Activated naive CD4-positive, alpha-beta T cell treated with anti-CD3 and anti-CD28 coated beads, Interleukin-2, amount 10 ng/mL, durations not matched to agents 7 days and 5 days (primary cell): ENCODE data around the gene ZNF343.
"Not testable (repeated sequence)": the region's sequence is repeated elsewhere in the genome, so short reads cannot be mapped to it uniquely, and the experiment has no call there.

Experiments
- CTCF ChIA-PET: fragments of 350-600 bp; sonication (Branson Sonifier 250); formaldehyde crosslinking; loops from one replicate; lab custom pipeline; 2021; ENCODE audit warnings: antibody characterized with exemption; lab: Charles Lee
- DNase-seq: peaks from one replicate; pipeline ENCODE4 v3.0.0-alpha.2; 2020
- H3K27ac Mint-ChIP-seq: one replicate; pipeline ENCODE4 v1.8.0; 2021; ENCODE audit warnings: mild to moderate bottlenecking, moderate library complexity, mixed read lengths
- H3K27me3 Mint-ChIP-seq: one replicate; pipeline ENCODE4 v1.8.0; 2021; ENCODE audit warnings: mild to moderate bottlenecking, mixed read lengths
- H3K36me3 Mint-ChIP-seq: one replicate; pipeline ENCODE4 v1.8.0; 2021; ENCODE audit warnings: mixed read lengths
- H3K4me1 Mint-ChIP-seq: one replicate; pipeline ENCODE4 v1.8.0; 2021; ENCODE audit warnings: mixed read lengths
- H3K4me3 Mint-ChIP-seq: one replicate; pipeline ENCODE4 v1.8.0; 2021; ENCODE audit warnings: mild to moderate bottlenecking, moderate library complexity, mixed read lengths
- H3K9me3 Mint-ChIP-seq: one replicate; pipeline ENCODE4 v1.8.0; 2021; ENCODE audit warnings: mixed read lengths

ZNF343 gene

GRCh38 chr20:2509794-2510193, 1.1 kb upstream of the ZNF343 start:
- Mint-ChIP-seq H3K4me1 (peaks cover 22% of the 10 kb centered on the region), H3K27me3 (peaks cover 18% of the 10 kb centered on the region), H3K9me3 (no peaks in the 10 kb centered on the region), H3K36me3 (peaks cover 4% of the 10 kb centered on the region), H3K27ac (no peak overlapping the region), H3K4me3 (peak overlapping the region; percentile 23)
- DNase-seq, result no peak
- CTCF ChIA-PET, result interaction anchor here (8.8 kb wide), 1 partner anchor 12 kb away, joined by 82 read pairs; no protein-coding TSS in a partner anchor

GRCh38 chr20:2509468-2509781, 710 bp upstream of the ZNF343 start:
- peak overlapping the region; percentile 89 for H3K27ac Mint-ChIP-seq
- H3K4me3 Mint-ChIP-seq, result peak overlapping the region; percentile 98
- H3K36me3 Mint-ChIP-seq, result peaks cover 4% of the 10 kb centered on the region
- CTCF ChIA-PET, result interaction anchor here (8.8 kb wide), 1 partner anchor 13 kb away, joined by 82 read pairs; no protein-coding TSS in a partner anchor
- no peaks in the 10 kb centered on the region for H3K9me3 Mint-ChIP-seq
- H3K27me3 Mint-ChIP-seq, result peaks cover 15% of the 10 kb centered on the region
- no peak for DNase-seq
- peaks cover 22% of the 10 kb centered on the region for H3K4me1 Mint-ChIP-seq

GRCh38 chr20:2507875-2508630, 662 bp downstream of the ZNF343 start:
- peak overlapping the region; percentile 98 for H3K4me3 Mint-ChIP-seq
- no peak for DNase-seq
- peaks cover 22% of the 10 kb centered on the region for H3K4me1 Mint-ChIP-seq
- H3K36me3 Mint-ChIP-seq, result peaks cover 4% of the 10 kb centered on the region
- H3K9me3 Mint-ChIP-seq, result no peaks in the 10 kb centered on the region
- H3K27ac Mint-ChIP-seq, result peak overlapping the region; percentile 89
- H3K27me3 Mint-ChIP-seq, result peaks cover 15% of the 10 kb centered on the region
- CTCF ChIA-PET, result interaction anchor here (8.8 kb wide), 1 partner anchor 14 kb away, joined by 82 read pairs; no protein-coding TSS in a partner anchor

GRCh38 chr20:2507464-2507863, 1.3 kb downstream of the ZNF343 start:
- Mint-ChIP-seq H3K4me1 (peaks cover 22% of the 10 kb centered on the region), H3K36me3 (peaks cover 4% of the 10 kb centered on the region), H3K27ac (no peak overlapping the region), H3K9me3 (no peaks in the 10 kb centered on the region), H3K4me3 (peak overlapping the region; percentile 98), H3K27me3 (peaks cover 9% of the 10 kb centered on the region)
- no peak for DNase-seq
- CTCF ChIA-PET, result interaction anchor here (8.8 kb wide), 1 partner anchor 15 kb away, joined by 82 read pairs; no protein-coding TSS in a partner anchor

GRCh38 chr20:2506426-2506825, 2.3 kb downstream of the ZNF343 start:
- not testable (repeated sequence) for H3K27ac Mint-ChIP-seq, DNase-seq, H3K9me3 Mint-ChIP-seq, H3K4me3 Mint-ChIP-seq, H3K36me3 Mint-ChIP-seq, H3K27me3 Mint-ChIP-seq
- H3K4me1 Mint-ChIP-seq, result peaks cover 22% of the 10 kb centered on the region
- CTCF ChIA-PET, result interaction anchor here (8.8 kb wide), 1 partner anchor 16 kb away, joined by 82 read pairs; no protein-coding TSS in a partner anchor

- H3K27ac Mint-ChIP-seq, H3K9me3 Mint-ChIP-seq, H3K27me3 Mint-ChIP-seq, H3K4me3 Mint-ChIP-seq, DNase-seq: not testable (repeated sequence)
- CTCF ChIA-PET, result interaction anchor here (1.2 kb wide), 1 partner anchor 17 kb away, joined by 3 read pairs; no protein-coding TSS in a partner anchor
- peaks cover 13% of the 10 kb centered on the region for H3K36me3 Mint-ChIP-seq
- peaks cover 21% of the 10 kb centered on the region for H3K4me1 Mint-ChIP-seq
These were observed 3.9 kb downstream of the ZNF343 start for GRCh38 chr20:2504803-2505202.

- H3K4me1 Mint-ChIP-seq, H3K27ac Mint-ChIP-seq, CTCF ChIA-PET, H3K9me3 Mint-ChIP-seq, H3K4me3 Mint-ChIP-seq, H3K27me3 Mint-ChIP-seq, DNase-seq: not testable (repeated sequence)
- H3K36me3 Mint-ChIP-seq, result peaks cover 15% of the 10 kb centered on the region
These were observed 5.8 kb downstream of the ZNF343 start for GRCh38 chr20:2502808-2503384.

GRCh38 chr20:2485661-2486060, 23.1 kb downstream of the ZNF343 start:
- Mint-ChIP-seq H3K4me1 (no peaks in the 10 kb centered on the region), H3K9me3 (no peaks in the 10 kb centered on the region), H3K4me3 (no peak overlapping the region), H3K36me3 (peaks cover 43% of the 10 kb centered on the region), H3K27ac (no peak overlapping the region), H3K27me3 (no peaks in the 10 kb centered on the region)
- CTCF ChIA-PET, result no interaction called here
- DNase-seq, result no peak

GRCh38 chr20:2485080-2485479, 23.6 kb downstream of the ZNF343 start:
- DNase-seq, result no peak
- H3K36me3 Mint-ChIP-seq, result peaks cover 46% of the 10 kb centered on the region
- no peaks in the 10 kb centered on the region for H3K4me1 Mint-ChIP-seq
- CTCF ChIA-PET, result no interaction called here
- peaks cover 2% of the 10 kb centered on the region for H3K9me3 Mint-ChIP-seq
- H3K4me3 Mint-ChIP-seq, result no peak overlapping the region
- H3K27ac Mint-ChIP-seq, result no peak overlapping the region
- H3K27me3 Mint-ChIP-seq, result no peaks in the 10 kb centered on the region

GRCh38 chr20:2483504-2483903, 25.2 kb downstream of the ZNF343 start:
- CTCF ChIA-PET, result no interaction called here
- Mint-ChIP-seq H3K9me3 (peaks cover 2% of the 10 kb centered on the region), H3K27me3 (no peaks in the 10 kb centered on the region), H3K27ac (no peak overlapping the region), H3K36me3 (peaks cover 45% of the 10 kb centered on the region), H3K4me3 (no peak overlapping the region), H3K4me1 (no peaks in the 10 kb centered on the region)
- DNase-seq, result no peak

- Mint-ChIP-seq H3K4me3 (no peak overlapping the region), H3K27me3 (no peaks in the 10 kb centered on the region), H3K36me3 (peaks cover 35% of the 10 kb centered on the region), H3K9me3 (peaks cover 2% of the 10 kb centered on the region), H3K27ac (no peak overlapping the region), H3K4me1 (no peaks in the 10 kb centered on the region)
- CTCF ChIA-PET, result no interaction called here
- DNase-seq, result no peak
These were observed 28.3 kb downstream of the ZNF343 start for GRCh38 chr20:2480381-2480780.

- no peaks in the 10 kb centered on the region for H3K27me3 Mint-ChIP-seq
- peaks cover 6% of the 10 kb centered on the region for H3K4me1 Mint-ChIP-seq
- H3K9me3 Mint-ChIP-seq, result peaks cover 2% of the 10 kb centered on the region
- CTCF ChIA-PET, result interaction anchor here (0.7 to 2.0 kb wide), 5 partner anchors 25 to 270 kb away, joined by 3 to 10 read pairs (median 5); no protein-coding TSS in a partner anchor
- H3K36me3 Mint-ChIP-seq, result peaks cover 23% of the 10 kb centered on the region
- no peak for DNase-seq
- H3K27ac Mint-ChIP-seq, result no peak overlapping the region
- H3K4me3 Mint-ChIP-seq, result no peak overlapping the region
These were observed 31.7 kb downstream of the ZNF343 start for GRCh38 chr20:2476742-2477615.

GRCh38 chr20:2475850-2476741, 32.6 kb downstream of the ZNF343 start:
- H3K9me3 Mint-ChIP-seq, result peaks cover 2% of the 10 kb centered on the region
- peaks cover 12% of the 10 kb centered on the region for H3K4me1 Mint-ChIP-seq
- no peak overlapping the region for H3K27ac Mint-ChIP-seq
- no peak for DNase-seq
- H3K4me3 Mint-ChIP-seq, result no peak overlapping the region
- no peaks in the 10 kb centered on the region for H3K27me3 Mint-ChIP-seq
- CTCF ChIA-PET, result interaction anchor here (1.0 to 2.0 kb wide), 2 partner anchors 45 to 269 kb away, joined by 5 to 10 read pairs; no protein-coding TSS in a partner anchor
- H3K36me3 Mint-ChIP-seq, result peaks cover 18% of the 10 kb centered on the region
